Neural progenitor cell (in vitro differentiated cells): ENCODE data around the gene KCNJ10.

Experiments used
- EZH2 ChIP-seq: fragments of 200-600 bp; sonication (generic); IDR thresholded peaks from 2 replicates; pipeline ENCODE4 v1.6.1; 2017; ENCODE audit warnings: antibody characterized with exemption, mild to moderate bottlenecking, moderate library complexity
- EZH2phosphoT487 ChIP-seq: fragments of 200-600 bp; sonication (generic); IDR thresholded peaks from 2 replicates; pipeline ENCODE4 v1.6.1; 2017; ENCODE audit warnings: antibody characterized with exemption
- TF ChIP-seq, protein P1 (sequence below): fragments of 200-600 bp; sonication (generic); IDR thresholded peaks from 2 replicates; pipeline ENCODE4 v1.5.1; 2017; ENCODE audit warnings: antibody characterized with exemption, mild to moderate bottlenecking

DNA sequence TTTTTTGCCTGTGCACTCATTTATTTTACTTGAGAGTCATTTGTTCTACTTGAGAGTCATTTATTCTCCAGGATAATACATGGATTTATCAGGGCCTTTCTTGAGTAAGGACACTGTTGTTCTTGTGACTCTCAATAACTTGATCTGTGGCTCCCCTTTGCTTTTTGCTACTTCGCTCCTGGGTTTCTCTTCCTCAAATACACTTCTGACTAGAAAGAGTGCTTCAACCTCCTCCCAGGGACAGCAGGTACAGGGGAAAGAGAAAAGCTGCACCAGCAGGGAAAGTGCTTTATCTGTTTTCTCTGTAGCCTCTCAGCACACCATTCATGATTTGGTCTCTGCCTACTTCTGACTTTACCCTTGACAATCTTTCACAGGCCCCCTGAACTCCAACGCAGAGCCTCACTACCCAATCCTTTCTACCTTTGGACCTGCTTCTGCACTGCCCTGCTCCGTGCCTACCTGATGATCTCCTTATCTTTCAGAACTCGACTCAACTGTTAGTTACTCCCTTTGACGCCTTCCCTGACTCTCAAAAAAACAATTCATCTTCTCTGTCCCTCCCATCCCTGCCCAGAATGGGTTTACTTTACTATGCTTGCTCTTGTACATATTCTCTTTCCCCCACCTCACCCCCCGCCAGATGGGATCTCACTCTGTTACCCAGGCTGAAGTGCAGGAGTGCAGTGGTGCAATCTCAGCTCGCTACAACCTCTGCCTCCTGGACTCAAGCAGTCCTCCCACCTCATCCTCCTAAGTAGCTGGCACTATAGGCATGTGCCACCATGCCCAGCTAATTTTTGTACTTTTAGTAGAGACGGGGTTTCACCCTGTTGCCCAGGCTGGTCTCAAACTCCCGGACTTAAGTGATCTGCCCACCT, 22.6 kb downstream of the KCNJ10 start:
- TF ChIP-seq, protein P1, sequence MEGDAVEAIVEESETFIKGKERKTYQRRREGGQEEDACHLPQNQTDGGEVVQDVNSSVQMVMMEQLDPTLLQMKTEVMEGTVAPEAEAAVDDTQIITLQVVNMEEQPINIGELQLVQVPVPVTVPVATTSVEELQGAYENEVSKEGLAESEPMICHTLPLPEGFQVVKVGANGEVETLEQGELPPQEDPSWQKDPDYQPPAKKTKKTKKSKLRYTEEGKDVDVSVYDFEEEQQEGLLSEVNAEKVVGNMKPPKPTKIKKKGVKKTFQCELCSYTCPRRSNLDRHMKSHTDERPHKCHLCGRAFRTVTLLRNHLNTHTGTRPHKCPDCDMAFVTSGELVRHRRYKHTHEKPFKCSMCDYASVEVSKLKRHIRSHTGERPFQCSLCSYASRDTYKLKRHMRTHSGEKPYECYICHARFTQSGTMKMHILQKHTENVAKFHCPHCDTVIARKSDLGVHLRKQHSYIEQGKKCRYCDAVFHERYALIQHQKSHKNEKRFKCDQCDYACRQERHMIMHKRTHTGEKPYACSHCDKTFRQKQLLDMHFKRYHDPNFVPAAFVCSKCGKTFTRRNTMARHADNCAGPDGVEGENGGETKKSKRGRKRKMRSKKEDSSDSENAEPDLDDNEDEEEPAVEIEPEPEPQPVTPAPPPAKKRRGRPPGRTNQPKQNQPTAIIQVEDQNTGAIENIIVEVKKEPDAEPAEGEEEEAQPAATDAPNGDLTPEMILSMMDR, result no peak
- TF ChIP-seq EZH2phosphoT487 (no peak), EZH2 (no peak)
